ENCODE measurements around the gene PER2.

DNA sequence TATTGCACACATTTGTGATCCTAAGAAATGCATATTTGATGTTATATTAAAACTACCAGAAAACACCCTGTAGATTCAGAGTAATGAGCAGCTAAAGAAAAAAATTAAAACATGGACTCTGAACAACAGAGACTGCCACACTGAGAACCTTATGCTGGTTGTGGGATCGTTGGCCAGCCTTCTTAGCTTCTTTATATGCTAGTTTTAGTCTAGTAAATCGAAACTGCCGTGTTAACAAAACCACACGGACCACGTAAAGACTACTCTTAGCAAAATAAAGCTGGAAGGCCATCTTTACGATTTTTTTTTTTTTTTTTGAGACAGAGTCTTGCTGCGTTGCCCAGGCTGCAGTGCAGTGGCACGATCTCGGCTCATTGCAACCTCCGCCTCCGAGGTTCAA, 22.8 kb downstream of the PER2 start:
- TF ChIP-seq POLR2A (IDR thresholded peaks at IDR 0.05) = no peak
- TF ChIP-seq, protein P1, sequence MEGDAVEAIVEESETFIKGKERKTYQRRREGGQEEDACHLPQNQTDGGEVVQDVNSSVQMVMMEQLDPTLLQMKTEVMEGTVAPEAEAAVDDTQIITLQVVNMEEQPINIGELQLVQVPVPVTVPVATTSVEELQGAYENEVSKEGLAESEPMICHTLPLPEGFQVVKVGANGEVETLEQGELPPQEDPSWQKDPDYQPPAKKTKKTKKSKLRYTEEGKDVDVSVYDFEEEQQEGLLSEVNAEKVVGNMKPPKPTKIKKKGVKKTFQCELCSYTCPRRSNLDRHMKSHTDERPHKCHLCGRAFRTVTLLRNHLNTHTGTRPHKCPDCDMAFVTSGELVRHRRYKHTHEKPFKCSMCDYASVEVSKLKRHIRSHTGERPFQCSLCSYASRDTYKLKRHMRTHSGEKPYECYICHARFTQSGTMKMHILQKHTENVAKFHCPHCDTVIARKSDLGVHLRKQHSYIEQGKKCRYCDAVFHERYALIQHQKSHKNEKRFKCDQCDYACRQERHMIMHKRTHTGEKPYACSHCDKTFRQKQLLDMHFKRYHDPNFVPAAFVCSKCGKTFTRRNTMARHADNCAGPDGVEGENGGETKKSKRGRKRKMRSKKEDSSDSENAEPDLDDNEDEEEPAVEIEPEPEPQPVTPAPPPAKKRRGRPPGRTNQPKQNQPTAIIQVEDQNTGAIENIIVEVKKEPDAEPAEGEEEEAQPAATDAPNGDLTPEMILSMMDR (IDR thresholded peaks at IDR 0.05) = no peak
